Neuronal stem cell (in vitro differentiated cells): ENCODE results near the gene ABL1.
"Not testable (repeated sequence)": the region's sequence is repeated elsewhere in the genome, so short reads cannot be mapped to it uniquely, and the experiment has no call there.

ENCODE experiments used
- DNase-seq: peaks from one replicate; pipeline ENCODE4 v3.0.0-alpha.2; 2013; ENCODE audit warnings: low spot score
- H2AFZ ChIP-seq: one replicate; pipeline ENCODE4 v1.6.1; 2013; ENCODE audit warnings: mild to moderate bottlenecking, low read length, inconsistent platforms
- H2AK5ac ChIP-seq: 2 replicates; pipeline ENCODE4 v1.6.1; 2013; ENCODE audit warnings: low read depth, mild to moderate bottlenecking, inconsistent platforms, low read length, moderate library complexity, mixed read lengths
- H2BK120ac ChIP-seq: 2 replicates; pipeline ENCODE4 v1.6.1; 2013; ENCODE audit warnings: low read depth, mild to moderate bottlenecking, inconsistent platforms, low read length, moderate library complexity, mixed read lengths
- H2BK12ac ChIP-seq: one replicate; pipeline ENCODE4 v1.6.1; 2013; ENCODE audit warnings: low read length, inconsistent platforms
- H2BK15ac ChIP-seq: 2 replicates; pipeline ENCODE4 v1.6.1; 2013; ENCODE audit warnings: mild to moderate bottlenecking, low read length, inconsistent platforms, mixed read lengths
- H2BK5ac ChIP-seq: one replicate; pipeline ENCODE4 v1.6.1; 2013; ENCODE audit warnings: inconsistent platforms, mild to moderate bottlenecking, low read length, moderate library complexity
- H3K14ac ChIP-seq: one replicate; pipeline ENCODE4 v1.6.1; 2013; ENCODE audit warnings: low read length, inconsistent platforms
- H3K18ac ChIP-seq: 2 replicates; pipeline ENCODE4 v1.6.1; 2013; ENCODE audit warnings: low read length, inconsistent platforms
- H3K23ac ChIP-seq: 2 replicates; pipeline ENCODE4 v1.6.1; 2013; ENCODE audit warnings: low read depth, mild to moderate bottlenecking, mixed read lengths, low read length, inconsistent platforms; ENCODE audit not compliant: poor library complexity
- H3K27ac ChIP-seq: replicated peaks from 3 replicates; pipeline ENCODE4 v1.5.1; 2013; ENCODE audit warnings: low read length, inconsistent platforms
- H3K27me3 ChIP-seq, 3 experiments: 2 replicates each; pipeline ENCODE4 v1.6.1; 2013; ENCODE audit warnings: low read length in 3 of 3, mild to moderate bottlenecking in 2 of 3, inconsistent platforms in 1 of 3, low read depth in 1 of 3, mixed read lengths in 1 of 3, moderate library complexity in 1 of 3; ENCODE audit not compliant: control insufficient read depth in 3 of 3, insufficient read depth in 3 of 3
- H3K36me3 ChIP-seq, 2 donors: replicated peaks in 1 of 2; 2 replicates each; pipeline ENCODE4 v1.6.1; 2013; ENCODE audit warnings: low read length in 2 of 2; ENCODE audit not compliant: control insufficient read depth in 2 of 2, insufficient read depth in 2 of 2
- H3K4ac ChIP-seq: 2 replicates; pipeline ENCODE4 v1.6.1; 2013; ENCODE audit warnings: inconsistent platforms, mild to moderate bottlenecking, low read length, moderate library complexity
- H3K4me1 ChIP-seq, 2 donors: 1 replicate in 1 of 2; 2 replicates in 1 of 2; pipeline ENCODE4 v1.6.1; 2013; ENCODE audit warnings: low read length in 2 of 2, low read depth in 1 of 2; ENCODE audit not compliant: control insufficient read depth in 2 of 2, insufficient read depth in 1 of 2
- H3K4me2 ChIP-seq: one replicate; pipeline ENCODE4 v1.6.1; 2013; ENCODE audit warnings: mild to moderate bottlenecking, low read length, inconsistent platforms; ENCODE audit not compliant: insufficient read depth, poor library complexity, severe bottlenecking
- H3K4me3 ChIP-seq, 2 donors: 2 replicates each; pipeline ENCODE4 v1.5.1; 2013; ENCODE audit warnings: low read length in 2 of 2, mild to moderate bottlenecking in 2 of 2, inconsistent platforms in 1 of 2, moderate library complexity in 1 of 2
- H3K79me1 ChIP-seq: one replicate; pipeline ENCODE4 v1.6.1; 2013; ENCODE audit warnings: low read depth, mild to moderate bottlenecking, inconsistent platforms, low read length, moderate library complexity
- H3K9ac ChIP-seq: one replicate; pipeline ENCODE4 v1.6.1; 2013; ENCODE audit warnings: mild to moderate bottlenecking, low read depth, low read length, inconsistent platforms; ENCODE audit not compliant: poor library complexity
- H3K9me3 ChIP-seq, 2 donors: replicated peaks in 1 of 2; 2 replicates each; pipeline versions ENCODE3 to v1.6.1; 2013; ENCODE audit warnings: low read length in 2 of 2, mild to moderate bottlenecking in 2 of 2, inconsistent platforms in 1 of 2, low read depth in 1 of 2, mixed read lengths in 1 of 2, moderate library complexity in 1 of 2; ENCODE audit not compliant: control insufficient read depth in 2 of 2, insufficient read depth in 1 of 2
- H4K8ac ChIP-seq: one replicate; pipeline ENCODE4 v1.6.1; 2013; ENCODE audit warnings: low read depth, mild to moderate bottlenecking, inconsistent platforms, low read length, moderate library complexity
- H4K91ac ChIP-seq: one replicate; pipeline ENCODE4 v1.6.1; 2013; ENCODE audit warnings: low read length, low read depth, mild to moderate bottlenecking, inconsistent platforms; ENCODE audit not compliant: poor library complexity
- WGBS, 2 donors: extraction: QIAGEN DNeasy Blood & Tissue Kit; methylation state at CpG; one replicate each; pipeline ENCODE4 v1.1.7; 2013; ENCODE audit warnings: missing lambda C conversion rate in 2 of 2, mixed read lengths in 1 of 2; ENCODE audit not compliant: insufficient read length in 2 of 2, insufficient replicate concordance in 1 of 2; ENCODE audit errors: extremely low coverage in 2 of 2; 5-methylcytosine and 5-hydroxymethylcytosine counted together

ABL1 gene

DNA sequence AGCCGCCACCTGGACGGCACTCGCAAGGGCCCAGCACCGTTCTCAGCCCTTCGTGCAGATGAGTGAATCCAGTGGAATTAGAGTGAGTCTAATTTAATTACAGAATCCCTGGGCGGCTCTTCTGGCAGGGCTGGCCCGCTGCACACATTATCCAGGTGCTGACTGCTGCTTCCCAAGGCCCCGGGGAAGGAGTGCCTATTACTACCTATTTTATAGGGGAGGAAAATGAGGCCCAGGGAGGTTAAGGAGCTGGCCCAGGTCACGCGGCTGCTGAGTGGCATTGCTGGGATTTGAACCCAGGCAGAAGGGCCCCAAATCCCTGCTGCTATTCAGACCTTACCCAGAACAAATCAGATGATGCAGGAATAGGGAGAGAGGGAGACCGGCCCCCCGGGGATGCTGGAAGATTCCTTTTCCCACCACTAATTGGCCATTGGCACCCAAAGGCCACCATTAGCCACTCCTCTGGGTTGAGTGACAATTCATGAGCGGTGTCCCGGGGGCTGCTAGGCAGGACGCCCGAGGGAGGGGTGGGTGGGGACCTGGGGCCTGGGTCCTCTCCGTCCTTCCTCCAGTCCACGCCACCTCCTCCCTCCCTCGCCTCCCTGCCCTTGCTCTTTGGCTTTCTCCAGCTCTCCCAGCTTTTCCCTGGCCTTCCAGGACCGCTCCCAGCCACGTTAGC, 71.8 kb downstream of the ABL1 start:
- WGBS, 2 donors, result no CpG with 5 or more reads among the region's 21 CpGs
- Histone ChIP-seq H2BK12ac (peak overlapping the region; percentile 33), H2BK15ac (no peak overlapping the region), H4K91ac (no peak overlapping the region), H3K23ac (peak overlapping the region; percentile 95), H3K4me1 (peaks cover 3 to 4% of the 10 kb centered on the region in 2 donors), H2BK5ac (no peak overlapping the region), H3K36me3 (no peaks in the 10 kb centered on the region), H3K27me3 (peaks cover 0 to 39% (median 0%) of the 10 kb centered on the region in 3 experiments), H3K4me2 (no peak overlapping the region), H2AFZ (no peak overlapping the region), H2BK120ac (no peak overlapping the region), H4K8ac (no peak overlapping the region), H2AK5ac (peak overlapping the region; percentile 71), H3K4ac (no peak overlapping the region), H3K14ac (no peak overlapping the region), H3K27ac (no peak overlapping the region), H3K9me3 (no peaks in the 10 kb centered on the region), H3K18ac (peak overlapping the region; percentile 50), H3K79me1 (peaks cover 3% of the 10 kb centered on the region), H3K4me3 (no peak overlapping the region), H3K9ac (no peak overlapping the region)
- DNase-seq, result no peak

DNA sequence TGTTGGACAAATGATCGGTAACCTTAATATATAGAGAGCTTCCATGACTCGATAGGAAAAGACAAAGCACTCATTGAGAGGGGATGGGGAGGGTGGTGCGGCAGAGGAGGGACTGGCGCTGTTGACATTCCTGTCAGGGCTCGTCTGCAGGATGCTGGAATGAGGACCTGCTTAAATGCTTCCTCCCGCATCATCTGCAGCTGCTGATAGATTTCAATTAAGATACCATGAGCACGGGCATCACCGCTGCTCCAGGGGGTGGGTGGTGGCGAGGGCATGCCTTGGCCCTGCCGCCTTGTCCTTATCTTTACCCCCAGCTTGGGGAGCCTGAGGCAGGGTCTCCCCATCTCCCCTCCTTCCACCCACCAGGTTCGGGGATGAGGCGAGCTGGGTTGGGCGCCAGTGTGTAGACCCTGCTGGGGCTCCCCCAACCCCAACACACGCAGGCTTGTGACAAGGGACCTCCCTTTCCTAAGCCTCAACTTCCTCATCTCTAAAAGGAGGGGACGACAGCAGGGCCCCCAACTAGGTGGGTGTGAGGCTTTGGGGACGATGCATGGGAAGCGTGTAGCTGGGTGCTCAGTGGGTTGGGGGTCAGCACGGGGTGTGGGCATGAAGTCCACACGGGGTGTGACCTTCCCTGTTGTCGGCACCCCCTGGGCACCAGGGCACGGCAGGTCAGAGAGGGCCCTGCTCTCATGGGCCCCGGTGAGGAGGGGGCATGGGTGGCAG, 73.3 kb downstream of the ABL1 start:
- Histone ChIP-seq H2BK12ac (no peak overlapping the region), H3K4ac (no peak overlapping the region), H3K23ac (peak overlapping the region; percentile 90), H3K9me3 (no peaks in the 10 kb centered on the region), H2AFZ (no peak overlapping the region), H2BK5ac (no peak overlapping the region), H3K14ac (peak overlapping the region; percentile 32), H3K18ac (peak overlapping the region; percentile 20), H3K4me2 (no peak overlapping the region), H2BK15ac (peak overlapping the region; percentile 69), H4K91ac (no peak overlapping the region), H3K9ac (peak overlapping the region; percentile 7), H3K27ac (no peak overlapping the region), H2AK5ac (peak overlapping the region; percentile 97), H3K36me3 (no peaks in the 10 kb centered on the region), H3K4me1 (peaks cover 6 to 9% of the 10 kb centered on the region in 2 donors), H3K79me1 (peaks cover 3% of the 10 kb centered on the region), H3K4me3 (no peak overlapping the region), H3K27me3 (peaks cover 0 to 35% (median 0%) of the 10 kb centered on the region in 3 experiments), H2BK120ac (no peak overlapping the region), H4K8ac (no peak overlapping the region)
- no CpG with 5 or more reads among the region's 22 CpGs for WGBS, 2 donors
- DNase-seq, result no peak

DNA sequence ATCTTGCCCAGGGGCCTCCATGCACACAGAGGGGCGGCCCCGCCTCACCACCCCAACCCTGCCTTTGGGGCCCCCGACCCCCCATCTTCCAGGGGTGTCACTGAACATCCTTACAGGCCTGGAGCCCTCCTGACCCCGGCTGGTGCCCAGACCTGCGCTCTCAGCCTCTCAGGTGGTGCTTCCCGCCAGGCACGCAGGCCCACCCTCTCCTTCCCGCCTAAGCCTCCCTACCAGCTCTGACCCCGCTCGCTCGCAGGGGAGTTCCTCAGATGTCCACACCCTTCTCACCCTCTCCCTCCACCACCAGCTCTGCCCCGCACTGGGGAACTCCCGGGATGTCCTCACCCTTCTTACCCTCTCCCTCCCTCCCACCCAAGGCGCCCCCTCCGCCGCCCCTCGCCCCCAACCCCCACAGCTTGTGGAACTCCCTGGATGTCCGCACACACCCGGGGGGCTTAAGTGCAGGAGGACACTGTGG, 73.9 kb downstream of the ABL1 start:
- WGBS, 2 donors, result no CpG with 5 or more reads among the region's 19 CpGs
- Histone ChIP-seq H2AK5ac (peak overlapping the region; percentile 97), H2BK12ac (no peak overlapping the region), H3K4me2 (no peak overlapping the region), H3K4me1 (peaks cover 10 to 11% of the 10 kb centered on the region in 2 donors), H3K14ac (no peak overlapping the region), H2BK120ac (no peak overlapping the region), H2AFZ (no peak overlapping the region), H3K23ac (peak overlapping the region; percentile 90), H2BK15ac (peak overlapping the region; percentile 69), H3K79me1 (peaks cover 3% of the 10 kb centered on the region), H4K91ac (no peak overlapping the region), H3K27me3 (peaks cover 0 to 38% (median 0%) of the 10 kb centered on the region in 3 experiments), H3K4ac (no peak overlapping the region), H3K36me3 (no peaks in the 10 kb centered on the region), H3K9ac (no peak overlapping the region), H3K18ac (peak overlapping the region; percentile 20), H3K4me3 (no peak overlapping the region), H4K8ac (no peak overlapping the region), H2BK5ac (no peak overlapping the region), H3K27ac (no peak overlapping the region), H3K9me3 (no peaks in the 10 kb centered on the region)
- DNase-seq, result no peak

DNA sequence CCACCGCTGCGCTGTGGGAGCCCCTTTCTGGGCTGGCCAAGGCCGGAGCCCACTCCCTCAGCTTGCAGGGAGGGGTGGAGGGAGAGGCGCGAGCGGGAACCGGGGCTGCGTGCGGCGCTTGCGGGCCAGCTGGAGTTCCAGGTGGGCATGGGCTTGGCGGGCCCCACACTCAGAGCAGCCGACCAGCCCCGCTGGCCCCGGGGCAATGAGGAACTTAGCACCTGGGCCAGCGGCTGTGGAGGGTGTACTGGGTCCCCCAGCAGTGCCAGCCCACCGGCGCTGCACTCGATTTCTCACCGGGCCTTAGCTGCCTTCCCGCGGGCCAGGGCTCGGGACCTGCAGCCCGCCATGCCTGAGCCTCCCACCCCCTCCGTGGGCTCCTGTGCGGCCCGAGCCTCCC, 75.0 kb downstream of the ABL1 start:
- not testable (repeated sequence) for H4K8ac ChIP-seq, H3K9ac ChIP-seq, H3K23ac ChIP-seq, H4K91ac ChIP-seq, H3K9me3 ChIP-seq, H2AK5ac ChIP-seq, DNase-seq, H2AFZ ChIP-seq, H2BK120ac ChIP-seq, H2BK15ac ChIP-seq, H2BK12ac ChIP-seq, H3K79me1 ChIP-seq, H3K4ac ChIP-seq, H3K18ac ChIP-seq, H3K4me2 ChIP-seq, H2BK5ac ChIP-seq, H3K27ac ChIP-seq, H3K36me3 ChIP-seq, H3K14ac ChIP-seq, H3K4me3 ChIP-seq
- WGBS, 2 donors, result no CpG with 5 or more reads among the region's 27 CpGs
- Histone ChIP-seq H3K27me3 (peaks cover 0 to 44% (median 0%) of the 10 kb centered on the region in 3 experiments), H3K4me1 (peaks cover 12 to 13% of the 10 kb centered on the region in 2 donors)
